Sigmoid colon (tissue), 7 donors: ENCODE measurements around the gene ABO. TPM values are rescaled to one million over a fixed set of nuclear protein-coding genes. Genes with fewer than 3 reads are reported as not detected.
"Not testable (repeated sequence)": the region's sequence is repeated elsewhere in the genome, so short reads cannot be mapped to it uniquely, and the experiment has no call there.

Source experiments
- DNase-seq: peaks from one replicate; pipeline ENCODE4 v3.0.0-alpha.2; 2019
- H3K27ac ChIP-seq, 4 donors: fragments of 200-600 bp; sonication (generic); one replicate each; pipeline ENCODE4 v1.5.1; 2016 to 2019; ENCODE audit warnings: mild to moderate bottlenecking in 1 of 4
- H3K27me3 ChIP-seq, 3 donors: fragments of 200-600 bp; sonication (generic); one replicate each; pipeline ENCODE4 v1.5.1; 2019; ENCODE audit warnings: mild to moderate bottlenecking in 1 of 3
- H3K36me3 ChIP-seq, 4 donors: fragments of 200-600 bp; sonication (generic); one replicate each; pipeline ENCODE4 v1.5.1; 2016 to 2019
- H3K4me1 ChIP-seq, 4 donors: fragments of 200-600 bp; sonication (generic); one replicate each; pipeline ENCODE4 v1.5.1; 2017 to 2019
- H3K4me3 ChIP-seq, 4 donors: fragments of 200-600 bp; sonication (generic); one replicate each; pipeline ENCODE4 v1.5.1; 2017 to 2019; ENCODE audit warnings: mild to moderate bottlenecking in 2 of 4, moderate library complexity in 1 of 4
- H3K9me3 ChIP-seq, 4 donors: fragments of 200-600 bp in 3 of 4; sonication (generic) in 3 of 4; one replicate each; pipeline versions ENCODE4 v1.5.1 to v1.6.1; 2013 to 2019
- EP300 ChIP-seq, 4 donors: sonication (generic); formaldehyde crosslinking; IDR thresholded peaks; one replicate each; pipeline ENCODE4 v1.6.1; 2017; ENCODE audit warnings: antibody characterized with exemption in 4 of 4
- POLR2A ChIP-seq, 2 donors: fragments of 450-650 bp; IDR thresholded peaks; one replicate each; pipeline ENCODE4 v1.6.1; 2016; ENCODE audit warnings: antibody characterized with exemption in 2 of 2, mild to moderate bottlenecking in 2 of 2, moderate library complexity in 2 of 2
- POLR2AphosphoS5 ChIP-seq, 4 donors: sonication (generic); formaldehyde crosslinking; IDR thresholded peaks; one replicate each; pipeline ENCODE4 v1.6.1; 2017; ENCODE audit warnings: antibody characterized with exemption in 4 of 4
- WGBS, 2 donors: extraction: QIAGEN DNeasy Blood & Tissue Kit; methylation state at CpG; one replicate each; pipeline ENCODE4 v1.1.7; 2013; 5-methylcytosine and 5-hydroxymethylcytosine counted together
- intact Hi-C: fragments of 100-400 bp; cut with DNase I; formaldehyde crosslinking; loops from one replicate; pipeline ENCODE4 v1.15.1; 2023
- polyA plus RNA-seq, 3 donors: library from polyadenylated mRNA; stranded (reverse); fragments of 200-250 nt; gene quantifications; one replicate each; pipeline ENCODE4 v1.2.3, GENCODE V29; 2013
- total RNA-seq, 4 donors: library from RNA; depleted of rRNA; stranded (reverse); fragments of >200 nt; gene quantifications; one replicate each; pipeline ENCODE4 v1.1.0, GENCODE V29; 2016
- TF ChIP-seq, protein P1 (sequence below), 4 experiments: fragments of 450-650 bp in 3 of 4; fragments of 200-600 bp in 1 of 4; IDR thresholded peaks; one replicate each; pipeline ENCODE4 v1.5.1; 2016 to 2019; ENCODE audit warnings: antibody characterized with exemption in 4 of 4, mild to moderate bottlenecking in 3 of 4, moderate library complexity in 2 of 4
- donor health status: healthy with polysubstance abuse.
- donor health status: Bipolar disorder and iron deficiency.
- donor health status: healthy.

Gene ABO
- total and polyA plus RNA-seq, 7 donors = 0.36 to 27.3 (median 1.5) TPM

DNA sequence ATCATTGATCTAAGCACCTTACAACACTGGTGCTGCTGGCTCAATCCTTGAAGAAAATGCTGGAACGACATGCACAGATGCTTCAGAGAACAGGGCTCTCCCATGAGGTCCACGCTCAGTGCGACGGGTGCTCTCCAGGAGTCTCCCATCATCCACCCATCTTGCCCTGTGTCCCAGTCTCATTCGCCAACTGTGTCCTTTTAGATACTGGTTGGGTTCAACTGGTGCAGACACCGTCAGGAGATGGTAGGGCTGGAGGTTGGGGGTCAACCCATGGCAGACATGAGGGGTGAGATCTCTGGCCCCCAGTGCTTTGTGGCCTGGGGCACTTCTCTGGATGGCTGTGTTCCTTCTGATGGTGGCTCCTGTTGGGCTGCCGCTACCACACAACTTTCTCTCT is 64.4 kb downstream of the ABO start:
- Histone ChIP-seq H3K9me3 (peaks cover 0 to 6% (median 1%) of the 10 kb centered on the region in 4 donors), H3K27me3 (peaks cover 0 to 29% (median 0%) of the 10 kb centered on the region in 3 donors), H3K4me1 (no peaks in the 10 kb centered on the region), H3K4me3 (no peak overlapping the region), H3K36me3 (no peaks in the 10 kb centered on the region), H3K27ac (no peak overlapping the region)
- DNase-seq = peak; percentile 21
- TF ChIP-seq POLR2AphosphoS5 (IDR thresholded peaks at IDR 0.05) = no peak
- intact Hi-C loops = no loop called here
- WGBS, 2 donors = 90 to 91% methylated on average over 7 of the region's 7 CpGs

DNA sequence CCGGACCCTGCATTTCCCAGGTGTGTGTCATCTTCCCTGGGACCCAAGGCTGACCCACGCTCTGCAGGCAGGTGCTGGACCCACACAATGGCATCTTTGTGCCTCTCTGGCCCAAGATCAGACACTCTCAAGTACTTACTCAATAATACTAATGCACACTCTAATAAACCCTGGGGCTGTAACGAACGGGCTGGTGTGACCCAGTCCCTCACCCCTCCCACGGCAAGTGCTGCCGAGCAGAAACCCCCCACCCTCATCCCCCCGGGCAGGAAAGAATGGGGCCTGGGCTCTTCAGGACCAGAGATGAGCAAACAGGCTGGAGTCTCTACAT is 64.8 kb downstream of the ABO start:
- no peak for TF ChIP-seq EP300 (IDR thresholded peaks at IDR 0.05)
- TF ChIP-seq POLR2A (IDR thresholded peaks at IDR 0.05) = no peak
- TF ChIP-seq, protein P1, sequence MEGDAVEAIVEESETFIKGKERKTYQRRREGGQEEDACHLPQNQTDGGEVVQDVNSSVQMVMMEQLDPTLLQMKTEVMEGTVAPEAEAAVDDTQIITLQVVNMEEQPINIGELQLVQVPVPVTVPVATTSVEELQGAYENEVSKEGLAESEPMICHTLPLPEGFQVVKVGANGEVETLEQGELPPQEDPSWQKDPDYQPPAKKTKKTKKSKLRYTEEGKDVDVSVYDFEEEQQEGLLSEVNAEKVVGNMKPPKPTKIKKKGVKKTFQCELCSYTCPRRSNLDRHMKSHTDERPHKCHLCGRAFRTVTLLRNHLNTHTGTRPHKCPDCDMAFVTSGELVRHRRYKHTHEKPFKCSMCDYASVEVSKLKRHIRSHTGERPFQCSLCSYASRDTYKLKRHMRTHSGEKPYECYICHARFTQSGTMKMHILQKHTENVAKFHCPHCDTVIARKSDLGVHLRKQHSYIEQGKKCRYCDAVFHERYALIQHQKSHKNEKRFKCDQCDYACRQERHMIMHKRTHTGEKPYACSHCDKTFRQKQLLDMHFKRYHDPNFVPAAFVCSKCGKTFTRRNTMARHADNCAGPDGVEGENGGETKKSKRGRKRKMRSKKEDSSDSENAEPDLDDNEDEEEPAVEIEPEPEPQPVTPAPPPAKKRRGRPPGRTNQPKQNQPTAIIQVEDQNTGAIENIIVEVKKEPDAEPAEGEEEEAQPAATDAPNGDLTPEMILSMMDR (IDR thresholded peaks at IDR 0.05) = no peak
- no peak for TF ChIP-seq POLR2AphosphoS5 (IDR thresholded peaks at IDR 0.05)

DNA sequence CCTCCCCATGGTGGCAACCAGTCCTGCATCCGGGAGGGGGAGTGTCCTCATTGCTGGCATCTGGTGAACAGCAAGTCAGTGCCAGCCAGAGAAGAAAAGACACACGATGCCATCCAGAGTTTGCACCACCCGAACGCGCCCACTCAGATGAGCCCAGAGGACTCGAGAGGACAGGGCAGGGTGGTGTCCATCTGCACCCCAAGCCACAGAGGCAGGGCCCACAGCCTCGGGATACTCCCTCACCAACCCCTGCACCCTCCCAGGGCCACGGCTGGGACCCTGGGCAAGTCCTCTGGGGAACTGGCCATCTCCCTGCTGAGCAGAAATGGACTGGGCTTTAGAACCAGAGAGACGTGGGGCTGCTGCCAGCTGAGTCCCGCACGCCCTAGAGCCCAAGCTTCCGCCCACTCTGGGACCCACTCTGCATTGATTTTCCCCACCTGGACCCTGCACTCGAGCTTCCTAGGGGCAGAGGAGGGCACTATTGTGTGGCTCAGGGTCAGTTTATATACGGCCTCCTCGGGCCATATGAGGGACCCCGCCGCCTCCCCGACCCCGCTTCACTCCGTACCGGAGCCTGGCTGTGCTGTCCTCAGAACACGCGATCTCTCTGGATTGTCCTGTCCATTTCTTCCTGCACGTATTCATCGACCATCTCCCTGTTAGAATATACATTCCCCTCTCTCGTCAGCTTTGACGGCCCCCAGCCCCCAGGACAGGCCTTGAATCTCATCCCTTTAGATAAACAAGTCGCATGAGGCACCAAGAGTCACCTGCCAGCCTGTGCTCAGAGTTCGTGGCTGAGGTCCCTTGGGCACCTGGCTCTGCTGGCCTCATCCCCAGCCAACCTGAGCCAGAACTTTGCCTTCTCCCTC is 65.4 kb downstream of the ABO start:
- peak; percentile 33 for DNase-seq
- H3K27ac ChIP-seq, H3K4me1 ChIP-seq, H3K4me3 ChIP-seq, H3K36me3 ChIP-seq, intact Hi-C loops, H3K9me3 ChIP-seq: not testable (repeated sequence)
- WGBS, 2 donors = 68 to 79% methylated on average over 29 of the region's 29 CpGs
- peaks cover 0 to 29% (median 0%) of the 10 kb centered on the region in 3 donors for H3K27me3 ChIP-seq

More for the DNA sequence above, 64.8 kb downstream of the ABO start:
- H3K36me3 ChIP-seq = no peaks in the 10 kb centered on the region
- intact Hi-C loops = no loop called here
- no peak for DNase-seq
- peaks cover 0 to 29% (median 0%) of the 10 kb centered on the region in 3 donors for H3K27me3 ChIP-seq
- no peak overlapping the region for H3K27ac ChIP-seq
- WGBS, 2 donors = 14 to 53% methylated on average over 7 of the region's 7 CpGs
- no peak overlapping the region for H3K4me3 ChIP-seq
- no peaks in the 10 kb centered on the region for H3K4me1 ChIP-seq
- H3K9me3 ChIP-seq = peaks cover 0 to 6% (median 1%) of the 10 kb centered on the region in 4 donors

DNA sequence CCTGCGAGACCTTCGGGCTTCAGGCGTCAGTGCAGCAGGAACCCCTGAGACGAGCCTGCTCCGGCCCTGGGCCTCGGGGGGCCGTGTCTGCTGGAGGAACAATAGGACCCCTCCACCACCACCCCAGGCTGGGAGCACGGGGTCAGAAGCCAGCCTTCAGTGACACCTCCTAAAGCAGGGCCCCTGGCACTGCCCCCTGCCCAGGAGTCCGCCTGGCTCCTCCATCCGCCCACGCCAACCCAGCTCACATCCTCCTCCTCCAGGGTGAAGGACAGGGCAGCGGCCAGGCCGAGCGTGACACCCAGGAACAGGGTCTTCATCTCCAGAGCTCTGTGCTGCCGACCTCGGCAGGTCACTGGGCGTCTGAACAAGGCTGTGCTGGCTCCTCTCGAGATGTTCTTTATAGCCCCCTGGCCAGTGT is 66.1 kb downstream of the ABO start, which contains the start of gene OBP2B:
Gene OBP2B, minus strand, starts transcription at position 371 of the 421 bp plus-strand sequence. Its CDS starts 51 bp downstream, at position 320.
- H3K36me3 ChIP-seq, H3K4me1 ChIP-seq, H3K27ac ChIP-seq, H3K4me3 ChIP-seq, H3K9me3 ChIP-seq, intact Hi-C loops: not testable (repeated sequence)
- 89 to 92% methylated on average over 12 to 13 of the region's 18 CpGs for WGBS, 2 donors
- DNase-seq = peak; percentile 19
- H3K27me3 ChIP-seq = peaks cover 0 to 29% (median 0%) of the 10 kb centered on the region in 3 donors

DNA sequence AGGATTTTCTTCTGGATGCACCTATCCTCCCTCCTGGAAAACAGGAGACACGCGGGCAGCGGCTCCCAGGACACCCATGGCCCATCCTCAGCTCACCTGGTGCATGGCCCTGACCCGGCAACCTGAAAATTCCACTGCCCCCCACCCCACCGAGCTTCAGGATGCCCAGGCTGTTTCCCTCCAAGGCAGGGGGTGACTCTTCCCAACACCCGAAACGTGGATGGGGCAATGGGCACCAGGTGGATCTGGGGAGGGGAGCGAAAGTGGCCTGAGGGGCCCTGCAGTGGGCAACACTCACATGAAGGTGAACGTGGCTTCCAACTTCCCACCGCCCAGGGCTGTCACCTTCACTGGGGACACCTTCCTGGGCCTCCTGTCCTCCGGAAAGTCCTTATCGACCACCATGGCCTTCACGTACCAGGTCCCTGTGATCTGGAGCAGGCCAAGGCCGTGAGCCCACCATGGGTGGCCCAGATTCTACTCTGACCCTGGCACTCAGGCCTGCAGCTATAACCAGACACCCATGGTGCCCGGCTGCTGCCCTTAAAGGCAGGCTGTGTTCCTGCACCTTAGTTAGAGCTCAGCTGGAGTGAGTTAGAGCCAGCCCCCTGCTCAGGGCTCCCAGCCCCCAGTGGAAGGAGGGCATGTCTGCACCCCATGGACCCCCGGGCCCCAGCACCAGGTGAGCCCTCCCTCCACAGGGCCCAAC is 66.7 kb downstream of the ABO start:
- H3K36me3 ChIP-seq, H3K27ac ChIP-seq, H3K4me3 ChIP-seq, H3K9me3 ChIP-seq, intact Hi-C loops, H3K4me1 ChIP-seq: not testable (repeated sequence)
- peak; percentile 48 for DNase-seq
- peaks cover 0 to 29% (median 0%) of the 10 kb centered on the region in 3 donors for H3K27me3 ChIP-seq
- WGBS, 2 donors = 88 to 93% methylated on average over 13 to 15 of the region's 16 CpGs

DNA sequence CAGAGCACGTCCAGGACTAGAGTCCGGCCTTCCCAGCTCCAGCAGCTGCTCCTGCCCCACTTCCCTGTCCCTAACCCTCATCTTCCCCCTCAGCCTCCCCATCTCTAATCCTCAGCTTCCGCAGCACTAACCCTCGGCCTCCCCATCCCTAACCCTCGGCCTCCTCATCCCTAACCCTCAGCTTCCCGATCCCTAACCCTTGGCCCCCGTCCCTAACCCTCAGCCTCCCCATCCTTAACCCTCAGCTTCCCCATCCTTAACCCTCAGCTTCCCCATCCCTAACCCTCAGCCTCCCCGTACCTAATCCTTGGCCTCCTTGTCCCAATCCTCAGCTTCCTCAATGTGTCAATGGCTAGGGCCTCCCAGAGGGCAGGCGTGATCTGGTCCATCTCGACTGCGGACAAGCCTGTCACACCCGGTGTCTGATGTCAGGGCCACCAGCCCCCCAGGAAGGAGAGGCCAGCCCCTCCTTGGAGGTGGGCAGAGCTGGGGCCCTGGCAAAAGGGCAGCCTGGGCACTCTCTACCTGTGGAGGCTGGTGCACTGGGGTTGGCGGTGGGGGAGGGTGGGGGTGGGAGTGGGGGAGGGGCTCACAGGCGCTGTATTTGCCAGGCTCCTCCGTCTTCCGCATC is 67.3 kb downstream of the ABO start:
- H3K27me3 ChIP-seq = peaks cover 0 to 23% (median 0%) of the 10 kb centered on the region in 3 donors
- H3K36me3 ChIP-seq = no peaks in the 10 kb centered on the region
- H3K4me3 ChIP-seq = no peak overlapping the region
- no peak overlapping the region for H3K27ac ChIP-seq
- TF ChIP-seq, protein P1 (IDR thresholded peaks at IDR 0.05) = no peak
- TF ChIP-seq POLR2AphosphoS5 (IDR thresholded peaks at IDR 0.05) = no peak
- TF ChIP-seq EP300 (IDR thresholded peaks at IDR 0.05) = no peak
- no peak for TF ChIP-seq POLR2A (IDR thresholded peaks at IDR 0.05)
- no peaks in the 10 kb centered on the region for H3K4me1 ChIP-seq
- intact Hi-C loops = no loop called here
- WGBS, 2 donors = 85 to 87% methylated on average over 16 of the region's 16 CpGs
- H3K9me3 ChIP-seq = peaks cover 0 to 6% (median 1%) of the 10 kb centered on the region in 4 donors
- DNase-seq = peak; percentile 19
